Raji (cell line): ENCODE results near the gene PARD3.

Experiments
- POLR2A ChIP-seq: IDR thresholded peaks from 2 replicates; pipeline ENCODE4 v1.6.1; 2011; ENCODE audit warnings: low read depth, low read length, control low read depth; ENCODE audit not compliant: insufficient read depth

The PARD3 gene

GRCh38 chr10:34596351-34596750, 218.7 kb downstream of the PARD3 start:
- no peak for TF ChIP-seq POLR2A

DNA sequence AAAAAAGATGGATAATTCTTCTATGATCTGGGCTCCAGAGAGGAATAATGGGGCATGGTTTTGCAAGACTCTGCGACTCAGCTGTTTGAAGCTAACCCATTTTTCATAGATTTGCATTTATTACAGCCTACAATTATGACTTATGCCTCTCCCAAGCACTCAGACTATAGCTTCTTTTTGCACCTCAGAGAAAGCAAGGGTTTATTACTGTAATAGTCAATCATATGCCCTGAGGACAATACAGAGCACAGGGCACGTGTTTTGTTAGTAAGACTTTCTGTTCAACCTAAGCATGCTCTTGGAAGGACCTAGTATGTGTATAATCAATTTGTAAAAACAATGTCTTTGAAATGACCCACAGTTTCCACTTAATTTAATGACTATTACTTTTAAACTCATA, 221.2 kb downstream of the PARD3 start:
- no peak for TF ChIP-seq POLR2A

DNA sequence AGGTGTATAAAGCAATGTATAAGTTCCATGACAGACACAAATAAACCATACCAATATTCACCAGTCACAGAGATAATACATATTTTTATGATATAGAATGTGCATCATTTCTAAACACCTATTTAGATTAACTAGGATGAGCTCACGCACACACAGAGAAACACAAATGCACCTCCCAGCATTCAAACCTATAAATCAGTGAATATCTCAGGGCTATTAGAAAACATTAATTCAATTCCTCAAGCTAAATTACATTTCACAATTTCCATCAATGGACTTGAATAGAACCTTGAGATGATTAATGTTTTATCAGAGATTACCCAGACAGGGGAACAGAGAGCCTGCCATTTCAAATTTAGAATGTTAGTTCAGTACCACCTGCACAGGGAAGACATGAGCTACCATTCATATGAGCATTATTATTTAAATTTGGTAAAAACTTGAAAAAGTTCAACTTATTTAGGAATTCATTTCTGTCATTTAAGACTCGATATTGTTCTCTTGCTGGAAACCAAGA, 221.7 kb downstream of the PARD3 start:
- no peak for TF ChIP-seq POLR2A

GRCh38 chr10:34590793-34591192, 224.3 kb downstream of the PARD3 start:
- no peak for TF ChIP-seq POLR2A

DNA sequence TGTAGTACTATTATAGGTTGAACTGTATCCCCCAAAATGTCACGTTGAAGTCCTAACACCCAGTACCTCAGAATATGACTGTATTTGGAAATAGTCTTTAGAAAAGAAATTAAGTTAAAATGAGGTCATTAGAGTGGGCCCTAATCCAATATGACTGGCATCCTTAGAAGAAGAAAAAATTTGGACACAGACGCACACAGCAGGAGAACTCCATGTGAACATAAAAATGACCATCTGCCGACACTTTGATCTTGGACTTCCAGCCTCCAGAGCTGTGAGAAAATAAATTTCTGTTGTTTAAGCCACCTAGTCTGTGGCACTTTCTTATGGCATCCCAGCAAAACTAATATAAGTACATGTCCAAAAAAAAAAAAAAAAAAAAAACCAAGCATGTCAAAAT, 225.8 kb downstream of the PARD3 start:
- no peak for TF ChIP-seq POLR2A

- no peak for TF ChIP-seq POLR2A
Observed at GRCh38 chr10:34587680-34588019, 227.4 kb downstream of the PARD3 start.

DNA sequence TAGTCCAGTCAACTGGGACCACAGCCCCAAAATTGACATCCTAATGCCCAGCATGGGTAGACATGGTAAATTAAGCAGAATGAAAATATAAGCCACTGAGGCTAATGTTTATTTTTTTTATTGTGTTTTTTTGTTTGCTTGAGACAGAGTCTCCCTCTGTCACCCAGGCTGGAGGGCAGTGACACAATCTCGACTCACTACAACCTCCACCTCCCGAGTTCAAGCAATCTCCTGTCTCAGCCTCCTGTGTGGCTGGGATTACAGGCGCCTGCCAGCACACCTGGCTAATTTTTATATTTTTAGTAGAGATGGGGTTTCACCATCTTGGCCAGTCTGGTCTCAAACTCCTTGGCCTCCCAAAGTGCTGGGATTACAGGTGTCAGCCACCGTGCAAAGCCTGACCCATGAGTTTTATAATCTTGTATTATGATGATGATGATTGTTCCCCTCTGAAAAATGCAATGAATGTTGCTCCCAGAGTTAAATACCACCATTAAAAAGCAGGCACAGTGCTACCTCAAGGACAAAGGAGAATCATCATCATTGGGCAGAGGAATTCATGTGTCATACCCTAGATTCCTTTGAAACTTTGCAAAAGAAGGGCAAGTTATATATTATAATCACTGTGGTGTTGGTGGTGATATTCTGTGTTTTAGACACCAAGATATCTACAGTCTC, 228.0 kb downstream of the PARD3 start:
- no peak for TF ChIP-seq POLR2A

DNA sequence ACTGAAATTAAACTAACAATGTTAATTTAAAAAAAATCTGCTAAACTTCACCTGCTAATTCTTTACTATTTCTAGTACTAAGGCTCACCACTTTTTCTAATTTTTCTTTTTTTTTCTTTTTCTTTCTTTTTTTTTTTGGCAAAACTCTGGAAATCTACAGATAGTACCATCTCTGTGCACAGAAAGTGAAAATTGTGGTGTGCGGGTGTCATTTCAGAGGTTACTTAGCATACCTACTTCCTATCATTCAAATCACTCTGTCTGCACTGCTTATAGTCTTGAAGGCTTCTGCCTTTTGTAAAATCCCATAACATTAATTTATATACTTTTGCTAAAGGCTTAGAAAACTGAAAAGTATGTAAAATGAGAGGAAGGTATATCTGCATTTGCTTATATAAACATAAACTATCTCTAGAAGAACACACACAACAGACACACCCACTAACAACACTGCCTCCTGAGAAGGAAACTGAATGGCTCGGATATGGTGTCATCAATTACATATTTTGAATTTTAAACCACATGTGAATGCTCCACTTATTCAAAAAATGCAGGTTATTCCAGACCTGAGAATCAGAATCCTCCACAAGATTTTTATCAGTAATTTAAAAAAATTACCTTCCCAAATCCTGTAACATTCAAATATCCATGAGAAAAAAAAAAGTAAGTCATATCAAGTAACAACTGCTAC, 229.5 kb downstream of the PARD3 start:
- TF ChIP-seq POLR2A, result no peak

GRCh38 chr10:34584164-34584563, 230.9 kb downstream of the PARD3 start:
- no peak for TF ChIP-seq POLR2A

DNA sequence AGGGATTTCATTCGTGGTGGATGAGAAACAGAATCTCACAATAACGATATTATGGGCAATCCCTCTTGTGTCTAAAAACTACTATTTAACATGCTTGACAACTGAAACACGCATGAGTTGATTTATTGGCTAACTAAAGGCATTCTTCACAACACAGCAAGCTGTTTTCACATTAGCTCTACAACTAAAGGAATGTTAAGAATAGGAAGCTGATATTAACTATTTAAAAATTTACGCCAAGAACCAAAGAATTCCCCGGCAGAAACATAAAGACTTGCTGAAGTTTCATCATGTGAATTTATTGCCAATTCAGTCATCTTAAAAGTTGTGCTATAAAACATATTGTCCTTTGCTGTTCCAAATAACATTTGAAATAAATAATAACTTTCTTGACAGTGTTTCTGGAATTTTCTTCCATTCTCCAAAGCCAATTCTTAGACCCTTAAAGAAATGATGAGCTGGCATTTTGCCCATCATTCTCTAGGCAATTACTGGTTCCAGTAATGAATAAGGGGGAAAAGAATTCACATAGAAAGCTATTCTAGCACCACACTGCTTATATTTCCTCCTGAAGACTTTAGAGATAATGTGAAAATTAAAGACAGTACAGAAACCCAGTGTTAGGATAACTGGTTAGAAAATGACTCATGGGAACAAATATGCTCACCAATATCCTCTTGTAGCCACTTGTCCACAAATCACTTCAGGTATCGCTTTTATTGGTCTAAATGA, 233.1 kb downstream of the PARD3 start:
- TF ChIP-seq POLR2A, result no peak

DNA sequence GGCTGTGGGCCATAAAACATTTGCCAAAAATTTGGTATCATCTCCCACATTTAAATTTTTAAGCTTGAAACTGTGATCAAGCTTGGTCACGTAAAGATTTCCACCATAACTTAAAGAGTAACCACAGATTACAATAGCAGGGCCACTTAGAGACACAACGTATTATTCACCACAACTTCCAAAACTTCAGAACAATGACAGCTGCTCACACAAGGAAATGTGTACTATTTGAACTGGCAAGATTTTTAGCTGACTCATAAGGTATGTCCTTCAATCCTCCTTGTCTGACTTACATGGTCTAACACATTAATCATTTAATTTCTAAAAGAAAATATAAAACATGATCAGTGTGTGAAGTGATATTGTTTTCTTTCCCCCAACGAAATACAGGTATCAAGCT, 234.5 kb downstream of the PARD3 start:
- no peak for TF ChIP-seq POLR2A

- TF ChIP-seq POLR2A, result no peak
Observed at GRCh38 chr10:34580214-34580613, 234.9 kb downstream of the PARD3 start.

DNA sequence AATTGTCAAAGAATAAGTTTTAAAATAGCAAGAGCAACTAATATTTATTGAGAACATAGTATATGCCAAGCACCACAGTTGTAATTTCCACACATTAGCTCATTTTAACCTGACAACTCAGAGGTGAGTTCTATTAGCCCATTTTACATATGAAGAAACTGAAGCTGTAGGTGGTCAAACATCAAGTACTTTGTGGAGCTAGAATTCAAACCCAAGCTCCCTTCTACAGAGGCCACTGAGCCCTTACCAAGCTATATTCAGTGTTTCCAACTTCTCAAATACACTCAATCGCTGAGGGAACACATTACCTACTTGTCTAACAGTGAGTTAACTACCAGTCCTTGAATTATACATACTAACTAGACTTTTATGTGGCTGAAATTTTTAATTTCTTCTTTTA, 236.6 kb downstream of the PARD3 start:
- TF ChIP-seq POLR2A, result no peak

GRCh38 chr10:34576797-34577196, 238.3 kb downstream of the PARD3 start:
- no peak for TF ChIP-seq POLR2A

DNA sequence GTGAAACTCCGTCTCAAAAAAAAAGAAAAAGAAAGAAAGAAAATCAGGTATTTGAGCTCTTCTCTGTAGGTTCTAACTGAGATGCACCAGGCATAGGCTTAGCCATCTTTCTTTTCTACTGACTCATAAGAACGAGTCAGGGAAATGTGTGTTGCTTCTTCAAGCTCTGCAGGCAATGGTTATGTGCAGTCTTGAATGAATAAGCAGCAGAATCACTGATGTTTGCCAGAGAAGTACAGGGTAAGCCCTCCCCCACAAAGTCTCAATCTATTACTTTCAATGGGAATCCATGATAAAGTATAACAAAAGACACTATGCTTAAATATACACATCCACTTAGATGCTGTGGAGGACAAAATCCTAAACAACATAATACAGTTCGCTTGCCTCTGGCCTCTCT, 239.2 kb downstream of the PARD3 start:
- no peak for TF ChIP-seq POLR2A

- TF ChIP-seq POLR2A, result no peak
Observed at GRCh38 chr10:34574353-34574934, 240.7 kb downstream of the PARD3 start.
